ENCODE measurements around the gene TTC7B.
A peak's percentile ranks its signal among the peaks of the same experiment; 100 is the strongest.

Gene TTC7B

DNA sequence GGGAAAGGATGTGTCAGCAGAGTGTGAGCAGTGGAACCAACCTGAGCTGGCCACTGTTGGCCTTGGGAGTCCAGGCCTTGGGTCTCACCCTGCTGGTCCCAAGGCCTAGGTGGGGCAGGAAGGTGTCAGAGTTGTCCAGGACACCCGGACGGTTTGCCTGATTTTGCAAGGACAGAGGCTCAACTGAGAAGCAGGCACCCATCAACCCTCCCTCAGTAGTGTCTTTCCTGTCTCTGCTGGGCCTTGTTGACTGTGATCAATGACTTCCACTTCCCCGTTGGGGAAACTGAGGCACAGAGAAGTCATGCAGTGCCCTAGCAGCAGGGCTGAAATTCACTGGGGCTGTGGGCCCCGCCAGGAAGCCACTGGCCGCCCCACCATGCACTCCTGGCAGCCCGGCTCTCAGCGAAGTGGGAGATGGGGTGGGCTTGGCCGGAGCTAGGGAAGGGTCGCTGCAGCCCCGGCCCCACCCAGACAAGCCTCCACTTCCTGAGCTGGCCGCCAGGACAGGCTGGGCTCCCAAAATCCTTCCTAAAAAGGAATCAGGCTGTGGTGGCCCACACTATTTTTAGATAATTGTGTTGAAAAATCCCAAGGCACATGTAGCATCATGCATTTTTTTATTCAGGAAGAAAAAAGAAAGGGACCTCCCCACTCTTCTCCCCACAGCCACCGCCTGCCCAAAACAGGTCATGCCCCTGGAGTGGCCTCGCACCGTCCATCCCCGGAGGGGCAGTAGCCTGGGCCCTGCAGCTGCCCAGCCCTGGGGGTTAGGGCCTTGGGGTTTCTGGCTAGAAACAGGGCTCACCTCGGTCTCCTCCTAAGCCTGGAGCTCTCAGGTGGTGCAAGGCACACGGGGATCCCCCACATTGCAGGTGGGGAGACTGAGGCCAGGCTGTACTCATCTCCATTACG, 292.0 kb downstream of the TTC7B start:
- peaks cover 3% of the 10 kb centered on the region for H3K36me3 Mint-ChIP-seq
- H3K27me3 Mint-ChIP-seq = peaks cover 11% of the 10 kb centered on the region
- H3K9me3 Mint-ChIP-seq = peaks cover 11% of the 10 kb centered on the region
- ATAC-seq (ENCODE audit: low read depth) (no peak), DNase-seq (ENCODE audit: low spot score in 2 of 2) (no peak)
- H3K27ac Mint-ChIP-seq = no peak overlapping the region
- no peak overlapping the region for H3K4me3 Mint-ChIP-seq
- no peaks in the 10 kb centered on the region for H3K4me1 Mint-ChIP-seq

DNA sequence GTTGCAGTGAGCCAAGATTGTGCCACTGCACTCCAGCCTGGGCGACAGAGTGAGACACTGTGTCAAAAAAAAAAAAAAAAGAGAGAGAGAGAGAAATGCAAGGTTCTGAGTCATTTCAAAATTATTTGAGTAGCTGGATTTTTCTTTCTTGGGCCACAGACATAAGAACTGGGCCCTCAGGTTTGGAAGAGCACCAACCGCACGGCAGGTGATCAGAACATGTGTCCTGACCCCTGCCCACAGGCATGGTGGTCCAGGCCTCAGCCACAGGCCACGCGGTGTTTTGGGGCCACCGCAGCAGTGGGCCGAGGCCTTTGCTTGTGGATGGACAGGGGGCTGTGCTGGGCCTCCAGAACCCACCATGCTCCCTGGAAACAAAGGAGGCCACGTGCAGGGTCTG, 292.7 kb downstream of the TTC7B start:
- Mint-ChIP-seq H3K36me3 (peaks cover under 1% of the 10 kb centered on the region), H3K4me1 (no peaks in the 10 kb centered on the region), H3K27me3 (peaks cover 7% of the 10 kb centered on the region), H3K4me3 (no peak overlapping the region), H3K27ac (no peak overlapping the region), H3K9me3 (peaks cover 7% of the 10 kb centered on the region)
- ATAC-seq (ENCODE audit: low read depth) = no peak
- no peak for DNase-seq (ENCODE audit: low spot score in 2 of 2)

DNA sequence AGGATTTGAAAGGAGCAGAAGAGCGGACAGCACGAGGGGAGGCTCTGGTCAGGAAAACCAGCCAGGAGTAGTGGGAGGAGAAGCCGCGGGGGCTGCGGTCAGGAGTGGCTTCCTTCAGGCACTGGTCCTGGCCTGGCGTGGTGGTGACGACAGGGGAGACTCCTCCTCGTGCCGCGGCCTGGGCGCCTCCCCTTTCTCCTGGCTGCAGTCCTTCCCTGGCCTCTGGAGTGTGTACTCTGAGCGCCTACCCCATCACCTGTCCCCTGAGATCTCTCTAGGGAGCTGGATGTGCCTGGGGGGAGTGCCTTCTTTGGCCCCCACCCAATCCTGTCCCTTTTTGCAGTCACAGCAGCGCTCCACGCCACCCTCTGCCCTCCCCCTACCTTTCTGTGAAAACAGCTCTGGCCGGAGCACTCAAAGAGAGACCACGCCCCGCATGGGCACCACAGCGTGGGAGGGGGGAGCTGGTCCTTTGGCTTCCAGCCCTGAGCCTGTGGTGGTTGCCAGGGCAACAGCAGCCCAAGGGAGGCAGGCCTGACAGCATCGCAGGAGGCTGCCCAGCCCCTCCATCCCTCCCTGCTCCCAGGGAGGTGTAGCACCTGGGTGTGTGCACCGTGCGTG, 293.5 kb downstream of the TTC7B start:
- Mint-ChIP-seq H3K9me3 (peaks cover 4% of the 10 kb centered on the region), H3K36me3 (no peaks in the 10 kb centered on the region), H3K27me3 (peaks cover 6% of the 10 kb centered on the region), H3K4me3 (no peak overlapping the region), H3K27ac (no peak overlapping the region), H3K4me1 (no peaks in the 10 kb centered on the region)
- no peak for ATAC-seq (ENCODE audit: low read depth)
- no peak for DNase-seq (ENCODE audit: low spot score in 2 of 2)

DNA sequence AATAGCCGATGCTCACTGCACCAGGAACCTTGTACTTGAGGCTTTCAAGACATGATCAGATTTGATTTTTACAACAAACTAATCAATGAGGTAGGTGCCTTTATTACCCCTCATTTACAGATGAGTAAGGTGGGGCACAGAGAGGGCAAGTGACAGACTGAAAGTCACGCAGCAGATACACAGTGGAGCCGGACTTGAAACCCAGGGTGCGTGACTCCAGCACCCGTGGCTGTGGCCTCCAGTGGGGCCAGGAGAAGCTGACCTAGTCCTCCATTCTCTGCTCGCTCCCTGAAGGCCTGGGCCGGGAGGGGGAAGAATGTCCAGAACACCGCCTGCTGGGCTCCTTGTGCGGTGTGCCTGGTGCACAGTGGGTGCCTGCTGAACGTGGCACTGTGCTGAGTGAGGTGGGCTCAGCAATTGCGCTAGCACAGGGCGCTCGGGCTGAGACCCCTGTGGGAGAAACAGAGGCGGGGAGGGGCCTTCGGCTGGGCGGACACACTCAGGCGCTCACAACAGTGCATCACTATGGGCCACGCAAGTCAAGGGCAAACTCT, 294.2 kb downstream of the TTC7B start:
- no peaks in the 10 kb centered on the region for H3K4me1 Mint-ChIP-seq
- H3K9me3 Mint-ChIP-seq = peaks cover 4% of the 10 kb centered on the region
- peaks cover 6% of the 10 kb centered on the region for H3K27me3 Mint-ChIP-seq
- H3K4me3 Mint-ChIP-seq = no peak overlapping the region
- H3K27ac Mint-ChIP-seq = no peak overlapping the region
- H3K36me3 Mint-ChIP-seq = no peaks in the 10 kb centered on the region
- no peak for ATAC-seq (ENCODE audit: low read depth)
- DNase-seq (ENCODE audit: low spot score in 2 of 2) = no peak

DNA sequence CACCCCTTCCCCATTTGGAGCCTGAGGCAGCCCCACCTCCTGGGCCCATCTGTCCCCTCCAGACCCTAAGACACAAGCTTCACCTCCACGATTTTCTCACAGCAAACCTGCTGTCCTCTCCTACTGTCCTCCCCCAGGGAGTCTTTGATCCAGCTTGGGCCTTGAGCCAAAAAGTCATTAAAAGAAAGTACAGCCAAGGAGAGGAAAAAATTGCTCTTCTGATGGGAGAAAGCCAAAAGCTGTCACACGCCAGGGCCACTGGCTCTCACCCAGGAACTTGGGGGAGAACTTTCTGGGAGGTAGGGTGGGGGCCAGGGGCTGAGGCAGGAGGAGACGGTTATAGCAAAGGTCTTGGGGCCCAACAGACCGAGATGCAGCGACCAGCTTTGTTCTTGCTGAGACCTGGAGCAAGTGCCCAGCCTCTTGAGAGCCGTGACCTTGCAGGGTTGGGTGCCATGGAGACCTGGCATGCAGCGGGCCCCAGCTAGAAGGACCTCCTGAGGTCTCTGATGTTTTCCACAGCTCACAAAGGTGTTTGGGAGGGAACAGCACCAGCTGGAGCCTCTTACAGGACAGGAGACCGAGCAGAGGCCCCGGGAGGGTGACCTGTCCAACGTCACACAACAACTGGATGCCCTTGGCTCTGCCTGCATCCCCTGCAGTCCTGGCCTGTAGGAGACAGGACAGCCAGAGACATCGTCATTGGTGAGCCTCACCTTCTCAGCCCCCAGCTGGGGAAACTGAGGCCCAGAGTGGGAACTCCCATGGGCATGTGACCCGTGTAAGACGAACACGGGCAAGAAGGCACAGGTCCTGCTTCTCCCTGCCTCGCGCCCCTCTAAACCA, 294.9 kb downstream of the TTC7B start:
- H3K27me3 Mint-ChIP-seq = peaks cover 6% of the 10 kb centered on the region
- no peak for ATAC-seq (ENCODE audit: low read depth)
- DNase-seq (ENCODE audit: low spot score in 2 of 2) = no peak
- no peaks in the 10 kb centered on the region for H3K9me3 Mint-ChIP-seq
- H3K4me3 Mint-ChIP-seq = no peak overlapping the region
- no peaks in the 10 kb centered on the region for H3K36me3 Mint-ChIP-seq
- H3K27ac Mint-ChIP-seq = no peak overlapping the region
- H3K4me1 Mint-ChIP-seq = no peaks in the 10 kb centered on the region

DNA sequence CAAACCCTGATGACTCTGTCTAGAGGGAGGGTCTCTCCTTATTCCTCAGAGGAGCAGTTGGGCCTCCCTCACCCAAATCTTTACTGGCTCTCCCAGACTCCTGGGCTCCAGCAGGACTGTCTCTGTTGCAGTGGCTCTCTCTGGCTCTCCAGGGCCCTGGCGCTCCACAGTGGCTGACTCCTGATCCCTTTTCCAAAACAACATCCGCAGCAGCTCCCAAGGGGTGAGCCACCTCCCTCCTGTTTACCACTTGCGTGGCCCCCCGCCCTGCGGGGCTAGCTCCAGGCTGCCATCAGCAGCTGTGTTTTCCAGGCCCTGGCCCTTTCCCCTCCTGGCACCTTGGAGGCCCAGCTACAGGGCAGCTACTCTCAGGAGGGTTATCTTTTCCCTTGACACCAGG, 295.9 kb downstream of the TTC7B start:
- no peaks in the 10 kb centered on the region for H3K36me3 Mint-ChIP-seq
- H3K27me3 Mint-ChIP-seq = peaks cover 6% of the 10 kb centered on the region
- no peak for DNase-seq (ENCODE audit: low spot score in 2 of 2)
- no peaks in the 10 kb centered on the region for H3K4me1 Mint-ChIP-seq
- no peak overlapping the region for H3K27ac Mint-ChIP-seq
- H3K4me3 Mint-ChIP-seq = no peak overlapping the region
- no peak for ATAC-seq (ENCODE audit: low read depth)
- no peaks in the 10 kb centered on the region for H3K9me3 Mint-ChIP-seq

DNA sequence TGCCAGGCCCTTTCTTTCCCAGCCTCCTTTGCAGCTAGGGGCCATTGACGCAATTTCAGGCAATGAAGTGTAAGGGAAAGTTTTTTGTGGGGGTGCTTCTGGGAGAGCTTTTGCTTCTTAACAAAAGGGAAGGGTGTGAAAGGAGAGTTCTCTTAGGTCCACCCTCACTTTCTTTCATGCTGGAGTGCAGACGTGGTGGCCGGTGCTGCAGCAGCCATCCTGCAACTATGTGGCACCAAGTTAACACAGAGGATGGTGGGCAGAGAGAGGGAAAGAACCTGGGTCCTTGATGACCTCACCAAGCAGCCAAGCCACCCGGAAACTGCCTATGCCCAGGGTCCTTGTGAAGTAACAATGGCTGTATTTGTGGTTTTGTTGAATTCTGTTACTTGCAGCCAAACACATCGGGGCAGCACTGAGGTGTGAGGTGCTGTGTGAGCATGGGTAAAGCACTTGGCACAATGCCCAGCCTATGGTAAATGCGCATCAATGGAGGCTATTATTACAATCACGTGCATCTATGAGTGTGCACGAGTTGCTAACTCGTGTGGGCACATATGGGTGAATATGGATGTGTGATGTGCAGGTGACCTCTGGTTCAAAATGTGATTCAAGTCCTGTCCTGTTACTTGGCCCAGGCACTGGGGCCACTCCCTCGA, 296.8 kb downstream of the TTC7B start:
- no peaks in the 10 kb centered on the region for H3K9me3 Mint-ChIP-seq
- H3K4me3 Mint-ChIP-seq = no peak overlapping the region
- no peaks in the 10 kb centered on the region for H3K4me1 Mint-ChIP-seq
- ATAC-seq (ENCODE audit: low read depth) (no peak), DNase-seq (ENCODE audit: low spot score in 2 of 2) (no peak)
- H3K36me3 Mint-ChIP-seq = no peaks in the 10 kb centered on the region
- H3K27ac Mint-ChIP-seq = no peak overlapping the region
- peaks cover 6% of the 10 kb centered on the region for H3K27me3 Mint-ChIP-seq

DNA sequence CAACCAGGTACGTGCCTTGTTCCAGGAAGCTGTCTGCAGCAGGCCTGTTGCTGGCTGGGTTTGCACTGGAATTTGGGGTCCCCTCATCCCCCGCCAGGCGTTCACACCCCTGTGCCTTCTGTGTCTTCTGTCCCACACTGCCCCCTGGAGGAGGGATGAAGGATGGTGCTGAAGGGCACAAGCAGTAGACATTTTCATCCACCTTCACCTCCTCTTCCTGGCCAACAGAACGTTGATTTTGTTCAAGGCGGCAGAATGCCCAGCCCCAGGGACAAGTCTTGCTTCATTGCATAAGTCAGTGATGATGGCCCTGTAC, 297.3 kb downstream of the TTC7B start:
- H3K27me3 Mint-ChIP-seq = peaks cover 6% of the 10 kb centered on the region
- no peak overlapping the region for H3K27ac Mint-ChIP-seq
- H3K4me1 Mint-ChIP-seq = no peaks in the 10 kb centered on the region
- H3K9me3 Mint-ChIP-seq = no peaks in the 10 kb centered on the region
- H3K36me3 Mint-ChIP-seq = no peaks in the 10 kb centered on the region
- ATAC-seq (ENCODE audit: low read depth) (no peak), DNase-seq (ENCODE audit: low spot score in 2 of 2) (peak in 1 of 2 donors; percentile 20)
- H3K4me3 Mint-ChIP-seq = no peak overlapping the region

DNA sequence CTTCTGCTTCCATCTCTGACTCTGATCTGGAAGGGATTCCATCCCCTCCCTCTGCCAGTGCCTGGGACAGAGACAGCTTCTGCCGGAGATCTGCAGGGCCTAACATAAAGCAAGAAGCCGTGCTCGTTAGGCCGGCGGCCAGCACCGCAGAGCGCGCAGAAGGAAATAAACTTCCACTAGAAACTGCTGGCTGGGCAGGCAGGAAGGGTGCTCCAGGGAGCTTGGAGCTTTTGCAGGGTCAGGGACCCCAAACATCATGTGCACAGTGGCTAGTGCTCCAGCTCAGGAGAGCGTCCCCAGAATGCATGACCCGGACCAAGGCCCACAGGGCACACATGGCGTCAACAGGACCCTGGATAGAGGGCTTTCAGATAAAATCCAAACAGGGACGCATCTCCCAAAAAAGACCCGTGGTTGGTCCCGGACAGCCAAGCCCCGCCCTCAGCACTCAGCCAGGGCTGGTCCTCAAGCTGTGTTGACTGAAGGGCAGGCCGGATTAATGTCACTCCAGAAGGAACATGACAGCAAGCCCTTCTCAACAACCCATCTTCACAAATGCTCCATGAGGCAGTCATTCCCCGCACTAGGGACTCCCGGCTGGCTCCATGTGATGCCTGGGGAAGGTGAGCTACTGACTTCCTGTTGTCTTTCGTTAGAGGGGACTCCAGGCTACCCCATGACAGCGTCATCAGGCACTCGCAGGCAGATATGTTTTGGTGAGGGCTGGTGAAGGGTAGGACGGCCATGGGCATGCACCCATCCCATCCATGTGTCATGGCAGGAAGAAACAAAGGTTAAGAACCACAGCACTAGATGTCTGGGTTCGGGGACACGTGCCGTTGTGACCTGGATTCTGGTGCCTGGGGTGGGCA, 297.9 kb downstream of the TTC7B start:
- H3K4me3 Mint-ChIP-seq = no peak overlapping the region
- no peaks in the 10 kb centered on the region for H3K9me3 Mint-ChIP-seq
- no peaks in the 10 kb centered on the region for H3K36me3 Mint-ChIP-seq
- DNase-seq (ENCODE audit: low spot score in 2 of 2) (no peak), ATAC-seq (ENCODE audit: low read depth) (no peak)
- no peaks in the 10 kb centered on the region for H3K4me1 Mint-ChIP-seq
- H3K27ac Mint-ChIP-seq = no peak overlapping the region
- H3K27me3 Mint-ChIP-seq = peaks cover 6% of the 10 kb centered on the region

DNA sequence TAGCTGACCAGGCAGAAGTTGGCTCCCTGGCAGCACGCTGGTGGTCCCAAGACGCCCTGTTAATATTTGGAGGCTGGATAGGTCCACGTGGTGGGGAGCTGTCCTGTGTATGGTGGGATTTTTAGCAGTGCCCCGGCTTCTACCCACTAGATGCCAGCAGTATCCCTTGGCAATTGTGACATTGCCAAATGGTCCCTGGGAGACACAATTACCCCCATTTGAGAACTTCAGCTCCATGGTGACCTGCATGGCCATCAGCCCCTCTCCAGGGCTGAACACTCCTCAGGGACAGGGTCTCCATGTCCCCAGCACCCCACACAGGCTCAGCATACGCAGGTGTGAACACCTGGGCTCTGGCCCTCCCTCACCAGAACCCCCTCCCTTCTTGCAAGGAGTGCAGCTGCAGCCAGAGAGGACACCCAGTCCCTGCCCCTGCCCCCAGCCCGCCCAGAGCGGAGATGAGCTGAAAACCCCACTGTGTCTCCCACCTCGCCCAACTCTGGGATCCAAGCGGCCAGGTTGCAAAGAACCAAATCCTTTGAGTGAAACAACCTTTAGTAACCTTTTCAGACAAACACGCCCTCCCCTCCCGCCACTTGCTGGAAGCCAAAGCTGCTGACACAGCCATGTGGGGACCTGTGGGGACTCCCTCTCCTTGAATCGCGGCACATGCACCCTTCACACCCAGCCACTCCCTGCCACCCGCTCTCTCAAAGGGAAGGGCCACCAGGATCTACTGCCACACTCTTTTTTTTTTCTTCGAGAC, 299.0 kb downstream of the TTC7B start:
- H3K4me3 Mint-ChIP-seq = no peak overlapping the region
- peaks cover 4% of the 10 kb centered on the region for H3K27me3 Mint-ChIP-seq
- no peak for ATAC-seq (ENCODE audit: low read depth)
- no peak for DNase-seq (ENCODE audit: low spot score in 2 of 2)
- no peaks in the 10 kb centered on the region for H3K9me3 Mint-ChIP-seq
- no peaks in the 10 kb centered on the region for H3K4me1 Mint-ChIP-seq
- no peaks in the 10 kb centered on the region for H3K36me3 Mint-ChIP-seq
- no peak overlapping the region for H3K27ac Mint-ChIP-seq

DNA sequence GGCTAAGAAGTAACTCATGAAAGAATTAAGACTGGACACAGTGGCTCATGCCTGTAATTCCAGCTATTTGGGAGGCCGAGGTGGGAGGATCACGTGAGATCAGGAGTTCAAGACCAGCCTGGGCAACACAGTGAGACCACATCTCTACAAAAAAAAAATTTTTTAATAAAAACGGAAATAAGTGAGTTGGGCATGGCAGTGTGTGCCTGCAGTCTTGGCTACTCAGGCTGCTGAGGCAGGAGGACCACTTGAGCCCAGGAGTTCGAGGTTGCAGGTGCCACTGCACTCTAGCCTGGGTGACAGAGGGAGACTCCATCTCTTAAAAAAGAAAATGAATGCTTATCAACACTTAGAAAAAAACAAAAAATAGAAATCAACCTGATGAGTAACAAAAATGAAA, 301.7 kb downstream of the TTC7B start:
- H3K27ac Mint-ChIP-seq = no peak overlapping the region
- no peak overlapping the region for H3K4me3 Mint-ChIP-seq
- no peak for ATAC-seq (ENCODE audit: low read depth)
- H3K27me3 Mint-ChIP-seq = peaks cover 2% of the 10 kb centered on the region
- DNase-seq (ENCODE audit: low spot score in 2 of 2) = no peak
- H3K9me3 Mint-ChIP-seq = no peaks in the 10 kb centered on the region
- no peaks in the 10 kb centered on the region for H3K36me3 Mint-ChIP-seq
- no peaks in the 10 kb centered on the region for H3K4me1 Mint-ChIP-seq

DNA sequence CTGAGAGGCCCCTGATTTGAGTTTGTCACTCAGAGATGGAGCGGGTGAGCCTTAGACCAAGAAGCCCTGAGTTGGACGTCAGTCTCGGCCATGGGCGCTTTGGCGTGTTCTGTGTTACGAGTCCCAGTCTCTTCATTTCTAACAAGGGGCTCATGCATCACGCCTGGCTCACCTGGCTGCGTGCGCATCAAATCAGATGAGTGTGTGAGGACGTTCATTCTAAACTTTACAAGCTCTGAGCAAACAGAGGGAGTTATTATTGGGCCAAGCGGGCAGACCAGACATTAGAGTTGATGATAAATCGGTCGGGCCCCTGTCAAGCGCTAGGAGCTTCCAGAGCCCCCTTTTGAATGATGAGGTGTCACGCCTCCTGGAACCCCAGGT, 302.2 kb downstream of the TTC7B start:
- Mint-ChIP-seq H3K4me1 (no peaks in the 10 kb centered on the region), H3K36me3 (no peaks in the 10 kb centered on the region), H3K4me3 (no peak overlapping the region), H3K27ac (no peak overlapping the region), H3K27me3 (peaks cover 2% of the 10 kb centered on the region), H3K9me3 (no peaks in the 10 kb centered on the region)
- DNase-seq (ENCODE audit: low spot score in 2 of 2) = no peak
- ATAC-seq (ENCODE audit: low read depth) = no peak
